Fibroblast of lung (primary cell): Measurements from ENCODE around the gene CHD5. TPM values are rescaled to one million over a fixed set of nuclear protein-coding genes. Genes with fewer than 3 reads are reported as not detected.

ENCODE experiments used
- DNase-seq, 2 donors: peaks; one replicate each; pipeline versions ENCODE4 v3.0.0 to v3.0.0-alpha.2; 2010; ENCODE audit warnings: low read depth in 2 of 2
- H2AFZ ChIP-seq: 2 replicates; pipeline ENCODE4 v1.5.1; 2012; ENCODE audit warnings: low read length, control low read depth, inconsistent platforms
- H3K27ac ChIP-seq: 2 replicates; pipeline ENCODE4 v1.5.1; 2011; ENCODE audit warnings: low read length, control low read depth; ENCODE audit not compliant: insufficient read depth
- H3K27me3 ChIP-seq: 2 replicates; pipeline ENCODE4 v1.5.1; 2011; ENCODE audit warnings: mild to moderate bottlenecking, low read length; ENCODE audit not compliant: control insufficient read depth, insufficient read depth
- H3K36me3 ChIP-seq: 2 replicates; pipeline ENCODE4 v1.5.1; 2011; ENCODE audit warnings: low read length; ENCODE audit not compliant: control insufficient read depth, insufficient read depth
- H3K4me1 ChIP-seq: 2 replicates; pipeline ENCODE4 v1.5.1; 2011; ENCODE audit warnings: low read length; ENCODE audit not compliant: control insufficient read depth, insufficient read depth; ENCODE audit errors: extremely low read depth
- H3K4me2 ChIP-seq: 2 replicates; pipeline ENCODE4 v1.5.1; 2011; ENCODE audit warnings: low read length, control low read depth; ENCODE audit not compliant: insufficient read depth; ENCODE audit errors: extremely low read depth
- H3K4me3 ChIP-seq, 4 experiments: fragments of 200-600 bp in 1 of 4; sonication (generic) in 1 of 4; replicated peaks in 1 of 4; 2 replicates each; pipeline ENCODE4 v1.5.1; 2011 to 2016; ENCODE audit warnings: low read length in 4 of 4, low read depth in 3 of 4, mild to moderate bottlenecking in 3 of 4, control low read depth in 2 of 4, inconsistent platforms in 1 of 4, mixed read lengths in 1 of 4; ENCODE audit not compliant: insufficient read depth in 1 of 4; ENCODE audit errors: control extremely low read depth in 1 of 4
- H3K79me2 ChIP-seq: 2 replicates; pipeline ENCODE4 v1.5.1; 2012; ENCODE audit warnings: mild to moderate bottlenecking, low read length, inconsistent platforms; ENCODE audit not compliant: control insufficient read depth, insufficient read depth
- H3K9ac ChIP-seq: 2 replicates; pipeline ENCODE4 v1.5.1; 2011; ENCODE audit warnings: mild to moderate bottlenecking, low read length, control low read depth; ENCODE audit not compliant: insufficient read depth
- H3K9me3 ChIP-seq: 2 replicates; pipeline ENCODE4 v1.5.1; 2012; ENCODE audit warnings: low read depth, low read length; ENCODE audit not compliant: control insufficient read depth, insufficient read depth
- H4K20me1 ChIP-seq: 2 replicates; pipeline ENCODE4 v1.5.1; 2011; ENCODE audit warnings: low read length; ENCODE audit not compliant: control insufficient read depth, insufficient read depth; ENCODE audit errors: extremely low read depth
- CTCF ChIP-seq, 2 donors: IDR thresholded peaks in 1 of 2; conservative IDR thresholded peaks in 1 of 2; 1 replicate in 1 of 2; 2 replicates in 1 of 2; pipeline ENCODE4 v1.5.1; 2011 to 2012; ENCODE audit warnings: low read length in 2 of 2, control low read depth in 1 of 2, inconsistent platforms in 1 of 2, low read depth in 1 of 2, mild to moderate bottlenecking in 1 of 2
- EZH2 ChIP-seq: IDR thresholded peaks from 2 replicates; pipeline ENCODE4 v1.5.1; 2012; ENCODE audit warnings: low read length, control low read depth, mild to moderate bottlenecking; ENCODE audit errors: missing control alignments
- polyA plus RNA-seq, 2 donors: library from polyadenylated mRNA; depleted of rRNA in 1 of 2; stranded (reverse) in 1 of 2; unstranded in 1 of 2; fragments of >200 nt; gene quantifications; 2 replicates each; pipeline ENCODE4 v1.2.1, GENCODE V29; 2011 to 2012; ENCODE audit warnings: missing spikeins in 1 of 2
- total RNA-seq: library from RNA; depleted of rRNA; stranded (reverse); fragments of >200 nt; gene quantifications from 2 replicates; pipeline ENCODE4 v1.2.1, GENCODE V29; 2014

CHD5 gene
- total and polyA plus RNA-seq, 2 donors (not counting 1 experiment from before 2014, with no cell fraction given) = under 0.01 to 0.01 TPM

- Histone ChIP-seq H4K20me1 (no peaks in the 10 kb centered on the region), H3K9me3 (no peaks in the 10 kb centered on the region), H3K27ac (no peak overlapping the region), H3K4me1 (no peaks in the 10 kb centered on the region), H3K9ac (no peak overlapping the region), H2AFZ (no peak overlapping the region), H3K4me2 (no peak overlapping the region), H3K79me2 (no peaks in the 10 kb centered on the region), H3K4me3 (no peak overlapping the region), H3K36me3 (no peaks in the 10 kb centered on the region), H3K27me3 (no peaks in the 10 kb centered on the region)
- DNase-seq = no peak
- TF ChIP-seq EZH2 = no peak
- TF ChIP-seq CTCF (conservative IDR thresholded peaks at IDR 0.05 in 1 of 2, IDR thresholded peaks at IDR 0.05 in 1 of 2; ENCODE audit: low read depth in 1 of 2, low read length in 2 of 2) = no peak
Measured at GRCh38 chr1:6142734-6143133, 37.4 kb downstream of the CHD5 start.

GRCh38 chr1:6142036-6142621 is 38.0 kb downstream of the CHD5 start:
- H3K9me3 ChIP-seq = no peaks in the 10 kb centered on the region
- DNase-seq = no peak
- no peak overlapping the region for H3K27ac ChIP-seq
- H3K36me3 ChIP-seq = no peaks in the 10 kb centered on the region
- H4K20me1 ChIP-seq = no peaks in the 10 kb centered on the region
- H3K4me2 ChIP-seq = no peak overlapping the region
- no peak overlapping the region for H3K9ac ChIP-seq
- no peaks in the 10 kb centered on the region for H3K79me2 ChIP-seq
- TF ChIP-seq CTCF (conservative IDR thresholded peaks at IDR 0.05 in 1 of 2, IDR thresholded peaks at IDR 0.05 in 1 of 2; ENCODE audit: low read depth in 1 of 2, low read length in 2 of 2) (no peak), EZH2 (no peak)
- no peaks in the 10 kb centered on the region for H3K4me1 ChIP-seq
- no peak overlapping the region for H2AFZ ChIP-seq
- H3K4me3 ChIP-seq = no peak overlapping the region
- no peaks in the 10 kb centered on the region for H3K27me3 ChIP-seq

GRCh38 chr1:6141592-6141991 is 38.5 kb downstream of the CHD5 start:
- Histone ChIP-seq H3K4me1 (no peaks in the 10 kb centered on the region), H3K9me3 (no peaks in the 10 kb centered on the region), H3K9ac (no peak overlapping the region), H3K4me3 (no peak overlapping the region), H3K36me3 (no peaks in the 10 kb centered on the region), H2AFZ (no peak overlapping the region), H4K20me1 (no peaks in the 10 kb centered on the region), H3K4me2 (no peak overlapping the region), H3K27ac (no peak overlapping the region), H3K79me2 (no peaks in the 10 kb centered on the region), H3K27me3 (no peaks in the 10 kb centered on the region)
- TF ChIP-seq EZH2 (no peak), CTCF (conservative IDR thresholded peaks at IDR 0.05 in 1 of 2, IDR thresholded peaks at IDR 0.05 in 1 of 2; ENCODE audit: low read depth in 1 of 2, low read length in 2 of 2) (no peak)
- no peak for DNase-seq
